ENCODE measurements around the gene CCDC85C. TPM values are rescaled to one million over a fixed set of nuclear protein-coding genes. Genes with fewer than 3 reads are reported as not detected.

The CCDC85C gene
- total RNA-seq, 2 experiments from 2014 or later: 6.8 to 7.9 TPM

DNA sequence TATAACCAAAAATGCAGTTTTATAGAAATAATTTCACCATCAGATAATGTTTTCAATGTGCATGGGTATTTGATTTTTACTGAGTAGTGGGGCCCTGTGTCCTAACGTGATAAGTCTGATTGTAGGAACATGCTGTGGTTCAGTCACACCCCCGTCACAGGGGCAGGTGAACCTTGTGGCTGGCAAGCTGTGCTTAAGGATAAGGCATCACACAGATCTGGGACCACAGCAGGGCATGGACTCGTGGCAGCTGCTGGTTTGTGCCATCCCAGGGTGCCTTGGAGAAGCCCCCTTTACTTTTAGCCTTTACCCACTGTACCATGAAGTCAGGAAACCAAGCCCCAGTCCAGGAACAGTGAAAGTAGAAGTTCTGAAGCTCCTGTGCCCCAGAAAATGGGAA is 106.1 kb downstream of the CCDC85C start:
- ATAC-seq: no peak
- POLR2A ChIA-PET: no interaction called here
- peaks cover 30% of the 10 kb centered on the region for H3K36me3 Mint-ChIP-seq (ENCODE audit: low read depth)

DNA sequence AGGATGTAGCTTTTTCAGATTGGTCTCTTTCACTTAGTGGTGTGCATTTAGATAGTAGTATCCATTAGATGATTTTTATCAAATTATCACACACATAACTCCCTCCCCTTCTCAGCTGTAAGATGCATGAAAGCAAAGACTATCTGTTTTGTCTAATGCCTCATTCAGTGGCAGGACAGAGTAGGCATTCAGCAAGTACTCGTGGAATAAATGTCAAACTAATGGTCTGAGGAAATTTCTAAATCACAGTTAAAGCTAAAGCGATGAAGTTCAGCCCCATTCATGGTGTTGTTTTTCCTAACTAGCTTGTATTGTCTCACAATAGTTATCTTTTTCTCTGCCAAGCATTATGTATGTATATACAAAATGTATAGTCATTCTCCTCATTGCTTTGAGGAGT is 106.7 kb downstream of the CCDC85C start:
- TF ChIP-seq CTCF (IDR thresholded peaks at IDR 0.05): no peak
- Mint-ChIP-seq H3K9me3 (no peaks in the 10 kb centered on the region), H3K4me3 (no peak overlapping the region), H3K36me3 (ENCODE audit: low read depth) (peaks cover 30% of the 10 kb centered on the region), H3K27me3 (no peaks in the 10 kb centered on the region), H3K4me1 (ENCODE audit: low read depth) (no peaks in the 10 kb centered on the region), H3K27ac (peak overlapping the region; percentile 6)
- POLR2A ChIA-PET: no interaction called here
- DNase-seq (no peak), ATAC-seq (no peak)
- CTCF ChIA-PET: interaction anchor here (1.4 kb wide), 1 partner anchor 82 kb away, joined by 4 read pairs; no protein-coding TSS in a partner anchor
- intact Hi-C loops (cut with micrococcal nuclease): no loop called here

More for the DNA sequence above, 106.1 kb downstream of the CCDC85C start:
- no peak for TF ChIP-seq CTCF (IDR thresholded peaks at IDR 0.05)
- Mint-ChIP-seq H3K4me3 (no peak overlapping the region), H3K27me3 (no peaks in the 10 kb centered on the region), H3K9me3 (no peaks in the 10 kb centered on the region), H3K4me1 (ENCODE audit: low read depth) (no peaks in the 10 kb centered on the region), H3K27ac (no peak overlapping the region)
- intact Hi-C loops (cut with micrococcal nuclease): no loop called here
- DNase-seq: no peak
- CTCF ChIA-PET: interaction anchor here (1.4 kb wide), 1 partner anchor 82 kb away, joined by 4 read pairs; no protein-coding TSS in a partner anchor

DNA sequence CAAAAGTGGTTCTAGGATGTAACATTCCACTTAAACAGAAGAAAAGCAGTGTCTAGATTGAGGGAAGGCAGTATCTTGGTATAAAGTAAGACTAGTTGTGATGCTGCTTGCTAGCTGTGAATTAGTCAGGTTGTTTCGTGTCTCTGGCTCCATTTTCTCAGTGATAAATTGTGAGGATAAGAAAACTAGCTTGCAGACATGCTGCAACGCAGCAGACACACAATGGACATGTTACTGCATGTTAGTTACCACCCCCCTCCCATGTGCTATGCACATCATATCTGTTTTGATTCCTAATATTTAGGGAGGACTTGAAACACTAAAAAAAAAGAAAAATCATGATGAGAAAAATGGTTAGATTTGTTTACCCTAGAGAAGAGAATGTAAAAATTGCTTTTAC is 119.9 kb downstream of the CCDC85C start:
- Mint-ChIP-seq H3K27me3 (no peaks in the 10 kb centered on the region), H3K9me3 (no peaks in the 10 kb centered on the region), H3K4me3 (no peak overlapping the region), H3K4me1 (ENCODE audit: low read depth) (peaks cover 62% of the 10 kb centered on the region), H3K36me3 (ENCODE audit: low read depth) (no peaks in the 10 kb centered on the region), H3K27ac (no peak overlapping the region)
- ChIA-PET CTCF (no interaction called here), POLR2A (no interaction called here)
- DNase-seq (no peak), ATAC-seq (no peak)
- TF ChIP-seq CTCF (IDR thresholded peaks at IDR 0.05): no peak
- intact Hi-C loops (cut with micrococcal nuclease): no loop called here

DNA sequence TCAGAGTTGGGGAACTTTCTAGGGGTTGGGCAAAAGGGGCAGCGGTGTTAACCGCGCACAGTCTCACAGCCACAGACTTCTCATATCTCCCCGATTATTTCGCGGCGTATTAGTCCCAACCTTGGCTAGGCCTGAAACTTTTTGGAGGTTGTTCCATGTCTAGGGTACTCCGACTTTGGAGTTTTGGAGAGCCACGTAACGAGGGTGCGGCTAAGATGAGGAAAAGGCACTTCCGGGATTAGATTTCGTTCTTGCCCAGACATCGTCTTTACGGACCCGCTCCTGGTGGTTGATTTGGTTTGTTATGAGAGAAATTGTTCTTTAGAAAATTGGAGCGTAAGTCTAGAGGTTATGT is 122.3 kb downstream of the CCDC85C start:
- CTCF ChIA-PET: interaction anchor here (1.0 to 1.3 kb wide), 2 partner anchors 8 to 202 kb away, joined by 3 read pairs; partner anchors contain the start of gene CYP46A1
- H3K27me3 Mint-ChIP-seq: no peaks in the 10 kb centered on the region
- TF ChIP-seq CTCF (IDR thresholded peaks at IDR 0.05): no peak

GRCh38 chr14:99480917-99481744 is 122.9 kb downstream of the CCDC85C start, which contains the start of gene CCNK:
CCNK (plus strand) TSS chr14:99481409; CDS start chr14:99492678, 11,269 bp downstream.
- Mint-ChIP-seq H3K9me3 (no peaks in the 10 kb centered on the region), H3K27me3 (no peaks in the 10 kb centered on the region), H3K27ac (peak within 1 kb of the TSS; percentile 96), H3K4me3 (peak within 1 kb of the TSS; percentile 96), H3K36me3 (ENCODE audit: low read depth) (no peaks in the 10 kb centered on the region), H3K4me1 (ENCODE audit: low read depth) (peaks cover 56% of the 10 kb centered on the region)
- ChIA-PET CTCF (interaction anchor here (1.0 to 1.6 kb wide), 3 partner anchors 9 to 203 kb away, joined by 3 to 5 read pairs (median 3); partner anchors contain the start of gene CYP46A1), POLR2A (interaction anchor here (1.0 to 3.4 kb wide), 6 partner anchors 9 to 124 kb away, joined by 3 to 14 read pairs (median 4); partner anchors contain the start of gene CCDC85C)
- intact Hi-C loops (cut with micrococcal nuclease): no loop called here
- TF ChIP-seq CTCF (IDR thresholded peaks at IDR 0.05): no peak
- peak; percentile 100 for DNase-seq
- peak; percentile 93 for ATAC-seq

More for the DNA sequence above, 122.3 kb downstream of the CCDC85C start:
- Mint-ChIP-seq H3K4me1 (ENCODE audit: low read depth) (peaks cover 61% of the 10 kb centered on the region), H3K27ac (peak overlapping the region; percentile 96), H3K36me3 (ENCODE audit: low read depth) (no peaks in the 10 kb centered on the region), H3K4me3 (peak overlapping the region; percentile 96), H3K9me3 (no peaks in the 10 kb centered on the region)
- DNase-seq (peak; percentile 23), ATAC-seq (no peak)
- POLR2A ChIA-PET: interaction anchor here (1.6 to 3.4 kb wide), 2 partner anchors 13 to 123 kb away, joined by 3 to 14 read pairs; partner anchors contain the start of gene CCDC85C
- intact Hi-C loops (cut with micrococcal nuclease): no loop called here
